ENCODE data around the gene KCNQ1. TPM values are rescaled to one million over a fixed set of nuclear protein-coding genes. Genes with fewer than 3 reads are reported as not detected.

The KCNQ1 gene
- polyA plus RNA-seq, 1 of the 3 experiments (the other 2 are of a cell fraction) = 0.05 TPM

- Histone ChIP-seq H3K4me2 (no peak overlapping the region), H3K4me1 (ENCODE audit: control insufficient read depth in 1 of 2, insufficient read depth in 2 of 2, low read depth in 1 of 2, low read length in 1 of 2) (peaks cover 0 to 5% of the 10 kb centered on the region in 2 experiments; a peak in 1 of 4 replicates), H3K27me3 (ENCODE audit: insufficient read depth) (no peaks in the 10 kb centered on the region), H3K9me2 (no peaks in the 10 kb centered on the region), H3K9ac (no peak overlapping the region), H3K27ac (ENCODE audit: low read depth in 2 of 2, low read length in 1 of 2) (no peak overlapping the region), H3K4me3 (ENCODE audit: low read depth in 2 of 2, low read length in 1 of 2) (no peak overlapping the region), H3F3A (replicated peaks; ENCODE audit: insufficient read depth) (no peaks in the 10 kb centered on the region), H3K79me2 (ENCODE audit: insufficient read depth) (no peaks in the 10 kb centered on the region), H3K9me3 (no peaks in the 10 kb centered on the region), H4K20me1 (ENCODE audit: insufficient read depth) (no peaks in the 10 kb centered on the region), H2AFZ (ENCODE audit: low read depth) (no peak overlapping the region), H3K36me3 (replicated peaks in 1 of 2; ENCODE audit: control insufficient read depth in 1 of 2, insufficient read depth in 2 of 2, low read length in 1 of 2) (no peaks in the 10 kb centered on the region)
- TF ChIP-seq SMC3 (IDR thresholded peaks at IDR 0.05; ENCODE audit: low read depth, low read length) (no peak), MXI1 (IDR thresholded peaks at IDR 0.05; ENCODE audit: low read depth, low read length) (no peak), FOSL2 (IDR thresholded peaks at IDR 0.05; ENCODE audit: borderline replicate concordance, low read depth) (no peak), RAD21 (IDR thresholded peaks at IDR 0.05; ENCODE audit: low read length) (no peak), TEAD4 (IDR thresholded peaks at IDR 0.05; ENCODE audit: borderline replicate concordance, insufficient read depth) (no peak), MAX (IDR thresholded peaks at IDR 0.05; ENCODE audit: low read depth) (no peak), CHD2 (IDR thresholded peaks at IDR 0.05; ENCODE audit: low read length, partially characterized antibody) (no peak), EP300 (IDR thresholded peaks at IDR 0.05; ENCODE audit: borderline replicate concordance in 1 of 2, low read depth in 1 of 2, low read length in 1 of 2) (no peak), SIN3A (IDR thresholded peaks at IDR 0.05; ENCODE audit: borderline replicate concordance, low read depth, low read length) (no peak), MEF2A (IDR thresholded peaks at IDR 0.05; ENCODE audit: borderline replicate concordance, low read depth) (no peak), RFX5 (IDR thresholded peaks at IDR 0.05; ENCODE audit: low read length) (no peak), IRF3 (IDR thresholded peaks at IDR 0.05; ENCODE audit: low read depth, low read length) (no peak), GABPA (IDR thresholded peaks at IDR 0.05; ENCODE audit: low read depth) (no peak), FOXJ3 (CRISPR knock-in tag; IDR thresholded peaks at IDR 0.05) (no peak)
- 74% methylated on average over 12 of the region's 17 CpGs for WGBS (ENCODE audit: low lambda C conversion rate)
- ChIA-PET CTCF (interaction anchor here (0.8 to 14.0 kb wide), 8 partner anchors 7 to 369 kb away, joined by 3 to 461 read pairs (median 4); partner anchors contain the start of genes KCNQ1 and TRPM5), POLR2A (no interaction called here)
- DNase-seq = no peak
These were observed 80.5 kb downstream of the KCNQ1 start for GRCh38 chr11:2525166-2525861.

All from SK-N-SH (cell line).